Stimulated activated naive CD4-positive, alpha-beta T cell treated with Interleukin-2 at 50 U/mL for 16 hours (primary cell): Measurements from ENCODE around the gene RSAD2.
"Not testable (repeated sequence)": the region's sequence is repeated elsewhere in the genome, so short reads cannot be mapped to it uniquely, and the experiment has no call there.

Experiments used
- DNase-seq: peaks from one replicate; lab custom pipeline; 2025; lab: John Stamatoyannopoulos, UW

Gene RSAD2

GRCh38 chr2:6864231-6864754 is 13.3 kb upstream of the RSAD2 start:
- DNase-seq: no peak

- peak; percentile 25 for DNase-seq
Measured at GRCh38 chr2:6864923-6865345, 12.6 kb upstream of the RSAD2 start.

- DNase-seq: peak; percentile 78
Measured at GRCh38 chr2:6865346-6866274, 12.0 kb upstream of the RSAD2 start, which contains the start of gene CMPK2. TSS of gene CMPK2 (minus strand) at chr2:6865907. CDS start at chr2:6865696, 211 bp downstream.

- DNase-seq: peak; percentile 17
Measured at GRCh38 chr2:6866275-6866671, 11.3 kb upstream of the RSAD2 start.

- DNase-seq: no peak
Measured at GRCh38 chr2:6866982-6867381, 10.6 kb upstream of the RSAD2 start.

GRCh38 chr2:6872394-6872793 is 5.2 kb upstream of the RSAD2 start:
- no peak for DNase-seq

- DNase-seq: no peak
Measured at GRCh38 chr2:6874032-6874431, 3.5 kb upstream of the RSAD2 start.

GRCh38 chr2:6876309-6876708 is 1.3 kb upstream of the RSAD2 start:
- no peak for DNase-seq

- no peak for DNase-seq
Measured at GRCh38 chr2:6878549-6878948, 972 bp downstream of the RSAD2 start.

- no peak for DNase-seq
Measured at GRCh38 chr2:6879011-6879410, 1.4 kb downstream of the RSAD2 start.

- no peak for DNase-seq
Measured at GRCh38 chr2:6880200-6880733, 2.7 kb downstream of the RSAD2 start.

- DNase-seq: no peak
Measured at GRCh38 chr2:6881046-6881445, 3.5 kb downstream of the RSAD2 start.

GRCh38 chr2:6881516-6881915 is 3.9 kb downstream of the RSAD2 start:
- no peak for DNase-seq

- DNase-seq: no peak
Measured at GRCh38 chr2:6883448-6884122, 6.0 kb downstream of the RSAD2 start.

GRCh38 chr2:6885551-6885950 is 8.0 kb downstream of the RSAD2 start:
- no peak for DNase-seq

- DNase-seq: no peak
Measured at GRCh38 chr2:6885968-6886367, 8.4 kb downstream of the RSAD2 start.

- DNase-seq: no peak
Measured at GRCh38 chr2:6887751-6888192, 10.2 kb downstream of the RSAD2 start.

- no peak for DNase-seq
Measured at GRCh38 chr2:6888724-6889123, 11.1 kb downstream of the RSAD2 start.

- DNase-seq: no peak
Measured at GRCh38 chr2:6893876-6894482, 16.4 kb downstream of the RSAD2 start.

GRCh38 chr2:6896930-6897759 is 19.6 kb downstream of the RSAD2 start:
- no peak for DNase-seq

GRCh38 chr2:6902581-6902980 is 25.0 kb downstream of the RSAD2 start:
- not testable (repeated sequence) for DNase-seq
